HL-60 (cell line): ENCODE measurements around the gene PNMA6E.
"Not testable (repeated sequence)": the region's sequence is repeated elsewhere in the genome, so short reads cannot be mapped to it uniquely, and the experiment has no call there.

Experiments used
- DNase-seq, 2 experiments: peaks; one replicate each; pipeline ENCODE4 v3.0.0-alpha.2; 2010 to 2020; ENCODE audit warnings: low read depth in 1 of 2, low spot score in 1 of 2
- H3K27ac ChIP-seq: fragments of 250-450 bp; sonication (Bioruptor Pico); replicated peaks from 2 replicates; pipeline ENCODE4 v1.5.1; 2020; ENCODE audit warnings: mild to moderate bottlenecking, moderate library complexity
- H3K27me3 ChIP-seq: fragments of 250-450 bp; sonication (Bioruptor Pico); 2 replicates; pipeline ENCODE4 v1.5.1; 2021; ENCODE audit warnings: mild to moderate bottlenecking, moderate library complexity; ENCODE audit not compliant: insufficient read depth, poor library complexity, severe bottlenecking
- H3K4me3 ChIP-seq: replicated peaks from 2 replicates; pipeline ENCODE4 v1.5.1; 2011; ENCODE audit warnings: mild to moderate bottlenecking, control low read depth, low read length; ENCODE audit not compliant: insufficient read depth
- GABPA ChIP-seq: IDR thresholded peaks from 2 replicates; pipeline ENCODE4 v1.6.1; 2012; ENCODE audit warnings: low read depth
- POLR2AphosphoS5 ChIP-seq: IDR thresholded peaks from 2 replicates; pipeline ENCODE4 v1.6.1; 2012; ENCODE audit warnings: low read depth
- REST ChIP-seq: IDR thresholded peaks from 2 replicates; pipeline ENCODE4 v1.6.1; 2012; ENCODE audit warnings: low read depth; ENCODE audit not compliant: insufficient replicate concordance
- SPI1 ChIP-seq: IDR thresholded peaks from 2 replicates; pipeline ENCODE4 v1.6.1; 2012; ENCODE audit warnings: low read depth, mild to moderate bottlenecking, borderline replicate concordance
- TF ChIP-seq, protein P1 (sequence below): IDR thresholded peaks from one replicate; pipeline ENCODE4 v1.5.1; 2011; ENCODE audit warnings: low read length, control low read depth, inconsistent platforms; ENCODE audit not compliant: insufficient read depth

The PNMA6E gene

DNA sequence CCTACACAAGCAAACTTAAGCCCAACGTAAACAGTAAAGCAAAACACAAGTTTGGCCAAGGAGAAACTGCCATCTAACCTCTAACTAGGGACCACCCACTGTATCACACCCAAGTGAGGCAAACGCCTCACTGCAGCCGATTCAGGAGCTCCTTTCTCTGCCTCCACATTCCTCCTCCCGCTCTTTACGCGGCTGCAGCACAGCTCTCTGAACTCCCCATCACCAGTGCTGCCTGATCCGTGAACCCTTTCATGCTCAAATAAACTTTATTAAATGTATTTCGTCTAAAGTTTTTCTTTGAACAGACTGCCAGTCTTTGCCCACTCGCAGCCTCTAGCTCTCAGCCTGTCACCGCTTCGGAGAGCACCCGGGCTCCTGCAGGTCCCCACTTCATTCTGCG lies 6.5 kb downstream of the PNMA6E start:
- no peaks in the 10 kb centered on the region for H3K27me3 ChIP-seq
- TF ChIP-seq GABPA = no peak
- no peak for TF ChIP-seq SPI1
- no peak for TF ChIP-seq POLR2AphosphoS5
- no peak for TF ChIP-seq REST
- TF ChIP-seq, protein P1, sequence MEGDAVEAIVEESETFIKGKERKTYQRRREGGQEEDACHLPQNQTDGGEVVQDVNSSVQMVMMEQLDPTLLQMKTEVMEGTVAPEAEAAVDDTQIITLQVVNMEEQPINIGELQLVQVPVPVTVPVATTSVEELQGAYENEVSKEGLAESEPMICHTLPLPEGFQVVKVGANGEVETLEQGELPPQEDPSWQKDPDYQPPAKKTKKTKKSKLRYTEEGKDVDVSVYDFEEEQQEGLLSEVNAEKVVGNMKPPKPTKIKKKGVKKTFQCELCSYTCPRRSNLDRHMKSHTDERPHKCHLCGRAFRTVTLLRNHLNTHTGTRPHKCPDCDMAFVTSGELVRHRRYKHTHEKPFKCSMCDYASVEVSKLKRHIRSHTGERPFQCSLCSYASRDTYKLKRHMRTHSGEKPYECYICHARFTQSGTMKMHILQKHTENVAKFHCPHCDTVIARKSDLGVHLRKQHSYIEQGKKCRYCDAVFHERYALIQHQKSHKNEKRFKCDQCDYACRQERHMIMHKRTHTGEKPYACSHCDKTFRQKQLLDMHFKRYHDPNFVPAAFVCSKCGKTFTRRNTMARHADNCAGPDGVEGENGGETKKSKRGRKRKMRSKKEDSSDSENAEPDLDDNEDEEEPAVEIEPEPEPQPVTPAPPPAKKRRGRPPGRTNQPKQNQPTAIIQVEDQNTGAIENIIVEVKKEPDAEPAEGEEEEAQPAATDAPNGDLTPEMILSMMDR = no peak
- no peak for DNase-seq

DNA sequence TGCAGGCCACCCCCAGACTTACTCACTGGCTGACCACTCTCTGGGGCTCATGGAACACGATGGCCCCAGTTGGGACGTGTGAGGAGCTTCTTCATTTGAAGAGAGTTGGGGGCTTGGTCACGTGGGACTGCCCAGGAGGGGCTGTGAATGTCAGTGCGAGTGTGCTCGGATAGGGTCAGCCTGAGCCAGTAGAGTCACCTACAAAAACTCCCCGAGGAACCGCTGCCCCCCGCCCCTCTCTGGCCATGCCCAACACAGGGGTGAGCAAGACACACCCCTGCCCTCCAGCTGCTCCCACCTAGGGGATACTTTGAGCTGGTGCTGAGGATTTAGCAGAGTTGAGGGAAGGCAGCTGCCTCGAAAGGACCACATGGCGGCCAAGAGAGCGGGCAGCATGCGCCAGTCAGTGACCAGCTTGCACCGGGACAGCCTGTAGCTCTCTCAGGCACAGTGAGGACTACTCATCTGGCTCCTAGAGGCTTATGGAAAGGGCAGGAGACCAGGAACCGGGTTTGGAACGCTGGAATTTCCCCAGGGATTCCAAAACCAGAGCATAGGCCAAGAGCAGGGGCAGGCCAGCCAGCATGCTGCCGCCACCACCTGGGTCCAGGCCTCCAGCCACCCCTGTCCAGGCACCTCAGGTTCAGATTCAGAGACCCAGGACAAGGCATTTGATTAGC lies 8.4 kb downstream of the PNMA6E start:
- Histone ChIP-seq H3K27ac (no peak overlapping the region), H3K4me3 (no peak overlapping the region), H3K27me3 (no peaks in the 10 kb centered on the region)
- no peak for TF ChIP-seq GABPA
- TF ChIP-seq REST = no peak
- TF ChIP-seq SPI1 = no peak
- TF ChIP-seq, protein P1 = no peak
- no peak for TF ChIP-seq POLR2AphosphoS5
- DNase-seq = no peak

More for the DNA sequence above, 6.5 kb downstream of the PNMA6E start:
- Histone ChIP-seq H3K4me3 (no peak overlapping the region), H3K27ac (no peak overlapping the region)

GRCh38 chrX:153389460-153389768 lies 11.7 kb downstream of the PNMA6E start:
- H3K4me3 ChIP-seq, H3K27ac ChIP-seq, H3K27me3 ChIP-seq, DNase-seq: not testable (repeated sequence)

DNA sequence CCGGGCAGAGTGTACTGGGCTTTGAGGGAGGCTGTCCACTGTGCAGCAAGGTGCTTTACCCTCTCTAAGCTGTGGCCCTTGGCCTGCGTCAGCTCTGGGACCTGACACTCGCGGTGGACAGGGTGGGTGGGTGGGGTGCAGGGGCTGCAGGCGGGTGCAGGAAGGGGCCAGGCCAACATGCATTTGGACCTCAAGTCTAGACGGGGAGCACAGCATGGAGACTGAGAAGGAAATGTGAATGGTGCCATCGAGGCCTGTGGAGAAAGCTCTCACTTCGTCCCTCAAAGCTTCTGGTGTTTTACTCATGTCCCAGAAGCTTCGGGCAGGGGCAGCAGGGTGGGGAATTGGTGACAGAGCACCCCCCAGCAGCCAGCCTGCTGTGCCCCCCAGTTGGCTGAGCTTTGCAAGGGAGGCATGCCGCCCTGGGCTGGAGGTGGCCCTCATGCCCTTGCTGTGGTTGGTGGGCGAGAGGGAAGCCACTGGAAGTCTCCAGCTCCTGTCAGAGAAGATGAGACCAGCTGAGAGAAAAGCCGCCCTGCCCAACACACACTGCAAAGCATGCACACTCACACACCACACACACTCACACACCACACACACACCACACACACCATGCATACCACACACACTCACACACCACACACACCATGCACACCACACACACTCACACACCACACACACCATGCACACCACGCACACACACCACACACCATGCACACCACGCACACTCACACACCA lies 12.3 kb downstream of the PNMA6E start:
- H3K27ac ChIP-seq = no peak overlapping the region
- DNase-seq = no peak
- no peak overlapping the region for H3K4me3 ChIP-seq
- no peaks in the 10 kb centered on the region for H3K27me3 ChIP-seq
- TF ChIP-seq GABPA = no peak
- TF ChIP-seq, protein P1 = no peak
- no peak for TF ChIP-seq REST
- TF ChIP-seq SPI1 = no peak
- TF ChIP-seq POLR2AphosphoS5 = no peak
